ENCODE measurements around the gene TRIO.

Gene TRIO

GRCh38 chr5:14145435-14146334 lies 2.5 kb downstream of the TRIO start:
- peaks cover 14% of the 10 kb centered on the region for H3K36me3 ChIP-seq
- TF ChIP-seq Cebpa-rat (IDR thresholded peaks at IDR 0.05) = no peak
- H3K9me3 ChIP-seq = no peaks in the 10 kb centered on the region
- no peaks in the 10 kb centered on the region for H3K27me3 ChIP-seq
- peak overlapping the region; percentile 97 for H3K4me3 ChIP-seq
- peaks cover 70% of the 10 kb centered on the region for H4K20me1 ChIP-seq
- H3K27ac ChIP-seq = peak overlapping the region; percentile 95
- H3K4me1 ChIP-seq = peaks cover 61% of the 10 kb centered on the region
- H3K9ac ChIP-seq = peak overlapping the region; percentile 96
- H3K4me2 ChIP-seq = peak overlapping the region; percentile 84

- Histone ChIP-seq H3K4me1 (peaks cover 65% of the 10 kb centered on the region), H3K4me3 (peak overlapping the region; percentile 37), H3K4me2 (peak overlapping the region; percentile 84), H4K20me1 (peaks cover 80% of the 10 kb centered on the region), H3K36me3 (peaks cover 14% of the 10 kb centered on the region), H3K27ac (peak overlapping the region; percentile 33; the same call in 1 of the 2 replicates), H3K9me3 (no peaks in the 10 kb centered on the region), H3K9ac (peak overlapping the region; percentile 96), H3K27me3 (no peaks in the 10 kb centered on the region)
- no peak for TF ChIP-seq Cebpa-rat (IDR thresholded peaks at IDR 0.05)
Observed at GRCh38 chr5:14146725-14147124, 3.6 kb downstream of the TRIO start.

- Histone ChIP-seq H3K4me1 (peaks cover 61% of the 10 kb centered on the region), H3K4me2 (peak overlapping the region; percentile 84), H3K9ac (peak overlapping the region; percentile 96), H3K9me3 (no peaks in the 10 kb centered on the region), H4K20me1 (peaks cover 85% of the 10 kb centered on the region), H3K27me3 (no peaks in the 10 kb centered on the region), H3K4me3 (peak overlapping the region; percentile 37), H3K36me3 (peaks cover 14% of the 10 kb centered on the region), H3K27ac (peak overlapping the region; percentile 41; the same call in 1 of the 2 replicates)
- no peak for TF ChIP-seq Cebpa-rat (IDR thresholded peaks at IDR 0.05)
Observed at GRCh38 chr5:14147210-14147609, 4.1 kb downstream of the TRIO start.

- H3K9me3 ChIP-seq = no peaks in the 10 kb centered on the region
- H3K27me3 ChIP-seq = no peaks in the 10 kb centered on the region
- peaks cover 14% of the 10 kb centered on the region for H3K36me3 ChIP-seq
- H3K27ac ChIP-seq = no peak overlapping the region
- H3K4me2 ChIP-seq = peak overlapping the region; percentile 84
- H3K4me1 ChIP-seq = peaks cover 67% of the 10 kb centered on the region
- H3K4me3 ChIP-seq = no peak overlapping the region
- H3K9ac ChIP-seq = no peak overlapping the region
- peaks cover 98% of the 10 kb centered on the region for H4K20me1 ChIP-seq
- no peak for TF ChIP-seq Cebpa-rat (IDR thresholded peaks at IDR 0.05)
Observed at GRCh38 chr5:14148483-14148882, 5.3 kb downstream of the TRIO start.

- no peak overlapping the region for H3K27ac ChIP-seq
- H3K4me1 ChIP-seq = peaks cover 73% of the 10 kb centered on the region
- H3K27me3 ChIP-seq = no peaks in the 10 kb centered on the region
Observed at GRCh38 chr5:14148890-14149671, 5.9 kb downstream of the TRIO start.

GRCh38 chr5:14149672-14150274 lies 6.6 kb downstream of the TRIO start:
- TF ChIP-seq Cebpa-rat (IDR thresholded peaks at IDR 0.05) = no peak
- peaks cover 14% of the 10 kb centered on the region for H3K36me3 ChIP-seq
- peaks cover 93% of the 10 kb centered on the region for H4K20me1 ChIP-seq
- H3K4me3 ChIP-seq = no peak overlapping the region
- H3K4me2 ChIP-seq = peak overlapping the region; percentile 84
- H3K9me3 ChIP-seq = no peaks in the 10 kb centered on the region
- peaks cover 80% of the 10 kb centered on the region for H3K4me1 ChIP-seq
- H3K27me3 ChIP-seq = no peaks in the 10 kb centered on the region
- H3K9ac ChIP-seq = no peak overlapping the region
- no peak overlapping the region for H3K27ac ChIP-seq

More at GRCh38 chr5:14148890-14149671, 5.9 kb downstream of the TRIO start:
- TF ChIP-seq Cebpa-rat (IDR thresholded peaks at IDR 0.05) = no peak
- peak overlapping the region; percentile 84 for H3K4me2 ChIP-seq
- H3K36me3 ChIP-seq = peaks cover 14% of the 10 kb centered on the region
- peaks cover 100% of the 10 kb centered on the region for H4K20me1 ChIP-seq
- H3K4me3 ChIP-seq = no peak overlapping the region
- no peaks in the 10 kb centered on the region for H3K9me3 ChIP-seq
- no peak overlapping the region; the same call in 1 of the 2 replicates for H3K9ac ChIP-seq

GRCh38 chr5:14151416-14151815 lies 8.3 kb downstream of the TRIO start:
- Histone ChIP-seq H3K27me3 (no peaks in the 10 kb centered on the region), H3K4me1 (peaks cover 83% of the 10 kb centered on the region), H3K4me2 (no peak overlapping the region), H3K9ac (no peak overlapping the region), H3K27ac (no peak overlapping the region), H4K20me1 (peaks cover 76% of the 10 kb centered on the region), H3K36me3 (peaks cover 14% of the 10 kb centered on the region), H3K9me3 (no peaks in the 10 kb centered on the region), H3K4me3 (no peak overlapping the region)
- TF ChIP-seq Cebpa-rat (IDR thresholded peaks at IDR 0.05) = no peak

- Histone ChIP-seq H3K4me3 (no peak overlapping the region), H3K9me3 (no peaks in the 10 kb centered on the region), H3K4me1 (peaks cover 82% of the 10 kb centered on the region), H3K36me3 (peaks cover 14% of the 10 kb centered on the region), H3K4me2 (peak overlapping the region; percentile 89), H3K27me3 (no peaks in the 10 kb centered on the region), H4K20me1 (peaks cover 58% of the 10 kb centered on the region), H3K9ac (peak overlapping the region; percentile 75; the same call in 1 of the 2 replicates), H3K27ac (peak overlapping the region; percentile 86)
- no peak for TF ChIP-seq Cebpa-rat (IDR thresholded peaks at IDR 0.05)
Observed at GRCh38 chr5:14153071-14153864, 10.1 kb downstream of the TRIO start.

Data from BLaER1 (cell line).